ENCODE data around the gene XRN2. TPM values are rescaled to one million over a fixed set of nuclear protein-coding genes. Genes with fewer than 3 reads are reported as not detected.
A peak's percentile ranks its signal among the peaks of the same experiment; 100 is the strongest.

XRN2 gene
- total RNA-seq, 1 donor from 2014 or later = 76.4 TPM

GRCh38 chr20:21322921-21323331, 19.8 kb downstream of the XRN2 start:
- no peak for DNase-seq (ENCODE audit: low spot score)
- no peak overlapping the region for H3K27ac Mint-ChIP-seq (ENCODE audit: unreplicated experiment)
- H3K36me3 Mint-ChIP-seq (ENCODE audit: low read depth, unreplicated experiment) = no peaks in the 10 kb centered on the region
- H3K9me3 Mint-ChIP-seq (ENCODE audit: unreplicated experiment) = no peaks in the 10 kb centered on the region
- H3K4me1 Mint-ChIP-seq (ENCODE audit: unreplicated experiment) = peaks cover 36% of the 10 kb centered on the region
- H3K4me3 Mint-ChIP-seq (ENCODE audit: unreplicated experiment) = no peak overlapping the region
- peaks cover 5% of the 10 kb centered on the region for H3K27me3 Mint-ChIP-seq (ENCODE audit: unreplicated experiment)
- TF ChIP-seq CTCF (IDR thresholded peaks at IDR 0.05; ENCODE audit: unreplicated experiment) = no peak

- Mint-ChIP-seq H3K36me3 (ENCODE audit: low read depth, unreplicated experiment) (peaks cover 4% of the 10 kb centered on the region), H3K27ac (ENCODE audit: unreplicated experiment) (no peak overlapping the region), H3K27me3 (ENCODE audit: unreplicated experiment) (peaks cover 5% of the 10 kb centered on the region), H3K9me3 (ENCODE audit: unreplicated experiment) (no peaks in the 10 kb centered on the region), H3K4me3 (ENCODE audit: unreplicated experiment) (no peak overlapping the region), H3K4me1 (ENCODE audit: unreplicated experiment) (peaks cover 36% of the 10 kb centered on the region)
- DNase-seq (ENCODE audit: low spot score) = no peak
- no peak for TF ChIP-seq CTCF (IDR thresholded peaks at IDR 0.05; ENCODE audit: unreplicated experiment)
These were observed 20.5 kb downstream of the XRN2 start for GRCh38 chr20:21323640-21324039.

DNA sequence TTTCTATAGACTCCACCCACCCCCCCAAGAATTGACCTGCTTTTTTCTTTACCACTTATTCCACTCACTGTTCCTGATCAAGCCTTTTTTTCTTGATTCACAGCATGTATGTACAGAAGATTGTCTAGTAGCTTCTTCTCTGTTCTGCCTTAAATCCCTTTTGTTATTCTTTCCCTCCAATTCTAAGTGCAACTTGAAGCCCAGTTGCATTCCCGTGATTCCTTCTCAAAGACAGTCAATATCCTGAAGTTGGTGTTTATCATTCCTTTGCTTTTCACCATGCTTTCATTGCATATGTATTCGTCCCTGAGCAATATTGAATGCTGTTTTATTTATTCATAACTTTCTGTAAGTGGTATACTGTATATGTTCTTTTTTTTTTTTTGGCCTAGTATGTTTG, 21.0 kb downstream of the XRN2 start:
- Mint-ChIP-seq H3K4me3 (ENCODE audit: unreplicated experiment) (no peak overlapping the region), H3K9me3 (ENCODE audit: unreplicated experiment) (no peaks in the 10 kb centered on the region), H3K36me3 (ENCODE audit: low read depth, unreplicated experiment) (peaks cover 4% of the 10 kb centered on the region), H3K27me3 (ENCODE audit: unreplicated experiment) (peaks cover 5% of the 10 kb centered on the region), H3K4me1 (ENCODE audit: unreplicated experiment) (peaks cover 36% of the 10 kb centered on the region), H3K27ac (ENCODE audit: unreplicated experiment) (no peak overlapping the region)
- DNase-seq (ENCODE audit: low spot score) = no peak
- TF ChIP-seq CTCF (IDR thresholded peaks at IDR 0.05; ENCODE audit: unreplicated experiment) = no peak

DNA sequence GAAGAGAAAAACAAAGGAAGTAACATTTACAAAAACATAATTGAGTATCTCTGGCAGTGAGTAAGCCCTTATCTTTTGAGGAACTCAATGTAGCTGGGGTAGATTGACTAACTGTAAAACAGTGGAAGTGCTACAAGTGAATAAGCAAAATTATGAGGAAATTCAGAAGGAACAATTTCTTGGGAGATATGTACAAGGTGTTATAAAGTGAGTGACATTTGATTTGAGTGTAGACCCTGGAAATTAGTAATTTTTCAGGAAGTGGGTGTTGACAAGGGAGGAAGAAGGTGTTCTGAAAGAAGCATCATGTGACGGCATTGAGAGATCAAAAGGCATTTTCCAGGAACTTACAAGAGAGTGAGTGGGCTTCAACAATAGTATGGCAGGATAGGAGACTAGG, 22.2 kb downstream of the XRN2 start:
- no peak for DNase-seq (ENCODE audit: low spot score)
- Mint-ChIP-seq H3K27ac (ENCODE audit: unreplicated experiment) (peak overlapping the region; percentile 7), H3K4me1 (ENCODE audit: unreplicated experiment) (peaks cover 36% of the 10 kb centered on the region)

DNA sequence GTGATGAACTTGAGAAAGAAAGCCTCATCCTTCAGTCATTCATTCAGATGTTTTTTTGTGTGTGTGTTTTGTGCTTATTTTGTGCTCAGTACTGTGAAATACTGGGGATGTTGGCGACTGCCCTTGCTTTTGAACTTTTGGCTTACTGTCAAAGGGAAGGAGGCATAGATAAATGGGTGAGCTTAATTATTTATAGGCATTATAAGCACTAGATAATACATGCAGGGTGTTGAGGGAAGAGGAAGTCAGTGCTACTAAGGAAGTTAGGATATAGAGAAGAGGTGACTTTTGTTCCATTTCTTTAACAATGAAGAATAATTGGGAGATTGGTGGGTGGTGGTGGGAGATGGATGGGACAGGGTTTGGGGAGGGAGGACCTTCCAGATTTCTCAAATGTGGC, 23.6 kb downstream of the XRN2 start:
- Mint-ChIP-seq H3K4me3 (ENCODE audit: unreplicated experiment) (no peak overlapping the region), H3K9me3 (ENCODE audit: unreplicated experiment) (no peaks in the 10 kb centered on the region), H3K27ac (ENCODE audit: unreplicated experiment) (no peak overlapping the region), H3K4me1 (ENCODE audit: unreplicated experiment) (peaks cover 36% of the 10 kb centered on the region), H3K36me3 (ENCODE audit: low read depth, unreplicated experiment) (peaks cover 5% of the 10 kb centered on the region), H3K27me3 (ENCODE audit: unreplicated experiment) (peaks cover 5% of the 10 kb centered on the region)
- no peak for TF ChIP-seq CTCF (IDR thresholded peaks at IDR 0.05; ENCODE audit: unreplicated experiment)
- no peak for DNase-seq (ENCODE audit: low spot score)

More for the DNA sequence above, 22.2 kb downstream of the XRN2 start:
- Mint-ChIP-seq H3K27me3 (ENCODE audit: unreplicated experiment) (peaks cover 5% of the 10 kb centered on the region), H3K36me3 (ENCODE audit: low read depth, unreplicated experiment) (peaks cover 4% of the 10 kb centered on the region), H3K4me3 (ENCODE audit: unreplicated experiment) (no peak overlapping the region), H3K9me3 (ENCODE audit: unreplicated experiment) (no peaks in the 10 kb centered on the region)
- TF ChIP-seq CTCF (IDR thresholded peaks at IDR 0.05; ENCODE audit: unreplicated experiment) = no peak
